Hepatocyte (in vitro differentiated cells): ENCODE measurements around the gene PIGN. TPM values are rescaled to one million over a fixed set of nuclear protein-coding genes. Genes with fewer than 3 reads are reported as not detected.
A peak's percentile ranks its signal among the peaks of the same experiment; 100 is the strongest.

ENCODE experiments used
- DNase-seq: peaks from one replicate; pipeline ENCODE4 v3.0.0-alpha.2; 2016; ENCODE audit warnings: low spot score
- H2AFZ ChIP-seq: fragments of 200-600 bp; sonication (generic); 2 replicates; pipeline ENCODE4 v1.6.0; 2016; ENCODE audit warnings: antibody characterized with exemption, mild to moderate bottlenecking
- H3K27ac ChIP-seq: fragments of 200-600 bp; sonication (generic); 2 replicates; pipeline ENCODE4 v1.5.1; 2016; ENCODE audit warnings: mild to moderate bottlenecking
- H3K27me3 ChIP-seq: fragments of 200-600 bp; sonication (generic); 2 replicates; pipeline ENCODE4 v1.6.1; 2016
- H3K36me3 ChIP-seq: fragments of 200-600 bp; sonication (generic); replicated peaks from 2 replicates; pipeline ENCODE4 v1.5.1; 2016; ENCODE audit warnings: low read depth; ENCODE audit not compliant: insufficient read depth
- H3K4me1 ChIP-seq: fragments of 200-600 bp; sonication (generic); 2 replicates; pipeline ENCODE4 v1.5.1; 2016; ENCODE audit warnings: mild to moderate bottlenecking, moderate library complexity; ENCODE audit not compliant: insufficient read depth
- H3K4me2 ChIP-seq: fragments of 200-600 bp; sonication (generic); 2 replicates; pipeline ENCODE4 v1.6.0; 2016
- H3K4me3 ChIP-seq: fragments of 200-600 bp; sonication (generic); 2 replicates; pipeline ENCODE4 v1.5.1; 2016; ENCODE audit warnings: mild to moderate bottlenecking
- H3K79me2 ChIP-seq: fragments of 200-600 bp; sonication (generic); 2 replicates; pipeline ENCODE4 v1.6.0; 2017; ENCODE audit warnings: mild to moderate bottlenecking
- H3K9me2 ChIP-seq: fragments of 200-600 bp; sonication (generic); replicated peaks from 2 replicates; pipeline ENCODE4 v1.6.0; 2017; ENCODE audit warnings: mild to moderate bottlenecking; ENCODE audit not compliant: insufficient read depth
- H3K9me3 ChIP-seq: fragments of 200-600 bp; sonication (generic); 2 replicates; pipeline ENCODE4 v1.5.1; 2016; ENCODE audit warnings: low read depth, mild to moderate bottlenecking
- H4K20me1 ChIP-seq: fragments of 200-600 bp; sonication (generic); 2 replicates; pipeline ENCODE4 v1.6.0; 2016; ENCODE audit warnings: mild to moderate bottlenecking; ENCODE audit not compliant: insufficient read depth, poor library complexity, severe bottlenecking
- EZH2 ChIP-seq: fragments of 200-600 bp; sonication (generic); IDR thresholded peaks from 2 replicates; pipeline ENCODE4 v1.6.1; 2016; ENCODE audit warnings: antibody characterized with exemption, mild to moderate bottlenecking, borderline replicate concordance
- EZH2phosphoT487 ChIP-seq: fragments of 200-600 bp; sonication (generic); IDR thresholded peaks from one replicate; pipeline ENCODE4 v1.6.1; 2018; ENCODE audit warnings: antibody characterized with exemption, mild to moderate bottlenecking, low read depth, moderate library complexity; ENCODE audit not compliant: unreplicated experiment, severe bottlenecking
- WGBS: methylation state at CpG from one replicate; pipeline ENCODE4 v1.1.6; 2016; ENCODE audit warnings: low lambda C conversion rate; ENCODE audit errors: missing lambda C conversion rate; 5-methylcytosine and 5-hydroxymethylcytosine counted together
- polyA plus RNA-seq: library from polyadenylated mRNA; unstranded; fragments of >200 nt; fragmentation: Nextera tagmentation; extraction: Ambion mirVana; gene quantifications from 2 replicates; pipeline ENCODE4 v1.2.1, GENCODE V29; 2016
- total RNA-seq: library from RNA; depleted of rRNA; stranded (reverse); fragments of >200 nt; gene quantifications from 2 replicates; pipeline ENCODE4 v1.2.3, GENCODE V29; 2014
- TF ChIP-seq, protein P1 (sequence below): fragments of 200-600 bp; sonication (generic); IDR thresholded peaks from 2 replicates; pipeline ENCODE4 v1.5.1; 2016; ENCODE audit warnings: antibody characterized with exemption, mild to moderate bottlenecking; ENCODE audit not compliant: poor library complexity

Gene PIGN
- total and polyA plus RNA-seq, 2 experiments from 2014 or later = 18.9 to 42.9 TPM

DNA sequence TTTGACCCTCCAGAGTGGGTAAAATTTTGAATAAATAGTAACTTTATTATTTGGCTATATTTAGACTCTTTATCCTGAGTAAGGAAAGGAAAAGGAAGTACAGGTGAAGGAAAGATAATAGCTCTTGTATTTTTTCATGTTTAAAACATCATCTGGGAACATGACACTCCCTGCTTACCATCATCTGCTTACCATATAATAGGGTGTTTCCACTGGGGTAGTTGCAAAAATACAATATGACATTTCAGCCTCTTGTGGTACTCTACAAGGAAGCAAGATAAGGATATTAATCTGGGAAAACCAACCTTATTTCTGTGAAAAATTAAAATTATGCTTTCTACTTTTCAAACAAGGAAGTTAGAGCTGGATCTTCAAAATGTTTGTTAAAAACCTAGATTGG, 10.1 kb upstream of the PIGN start:
- DNase-seq = no peak
- H3K27me3 ChIP-seq = no peaks in the 10 kb centered on the region
- no peaks in the 10 kb centered on the region for H3K36me3 ChIP-seq
- H3K9me2 ChIP-seq = no peaks in the 10 kb centered on the region
- peaks cover 8% of the 10 kb centered on the region for H3K4me1 ChIP-seq
- TF ChIP-seq, protein P1, sequence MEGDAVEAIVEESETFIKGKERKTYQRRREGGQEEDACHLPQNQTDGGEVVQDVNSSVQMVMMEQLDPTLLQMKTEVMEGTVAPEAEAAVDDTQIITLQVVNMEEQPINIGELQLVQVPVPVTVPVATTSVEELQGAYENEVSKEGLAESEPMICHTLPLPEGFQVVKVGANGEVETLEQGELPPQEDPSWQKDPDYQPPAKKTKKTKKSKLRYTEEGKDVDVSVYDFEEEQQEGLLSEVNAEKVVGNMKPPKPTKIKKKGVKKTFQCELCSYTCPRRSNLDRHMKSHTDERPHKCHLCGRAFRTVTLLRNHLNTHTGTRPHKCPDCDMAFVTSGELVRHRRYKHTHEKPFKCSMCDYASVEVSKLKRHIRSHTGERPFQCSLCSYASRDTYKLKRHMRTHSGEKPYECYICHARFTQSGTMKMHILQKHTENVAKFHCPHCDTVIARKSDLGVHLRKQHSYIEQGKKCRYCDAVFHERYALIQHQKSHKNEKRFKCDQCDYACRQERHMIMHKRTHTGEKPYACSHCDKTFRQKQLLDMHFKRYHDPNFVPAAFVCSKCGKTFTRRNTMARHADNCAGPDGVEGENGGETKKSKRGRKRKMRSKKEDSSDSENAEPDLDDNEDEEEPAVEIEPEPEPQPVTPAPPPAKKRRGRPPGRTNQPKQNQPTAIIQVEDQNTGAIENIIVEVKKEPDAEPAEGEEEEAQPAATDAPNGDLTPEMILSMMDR = no peak
- peaks cover 34% of the 10 kb centered on the region for H4K20me1 ChIP-seq
- H3K79me2 ChIP-seq = peaks cover 96% of the 10 kb centered on the region
- no peak overlapping the region for H3K27ac ChIP-seq
- H3K4me3 ChIP-seq = no peak overlapping the region
- no peak overlapping the region for H2AFZ ChIP-seq
- H3K9me3 ChIP-seq = no peaks in the 10 kb centered on the region
- no peak overlapping the region for H3K4me2 ChIP-seq

DNA sequence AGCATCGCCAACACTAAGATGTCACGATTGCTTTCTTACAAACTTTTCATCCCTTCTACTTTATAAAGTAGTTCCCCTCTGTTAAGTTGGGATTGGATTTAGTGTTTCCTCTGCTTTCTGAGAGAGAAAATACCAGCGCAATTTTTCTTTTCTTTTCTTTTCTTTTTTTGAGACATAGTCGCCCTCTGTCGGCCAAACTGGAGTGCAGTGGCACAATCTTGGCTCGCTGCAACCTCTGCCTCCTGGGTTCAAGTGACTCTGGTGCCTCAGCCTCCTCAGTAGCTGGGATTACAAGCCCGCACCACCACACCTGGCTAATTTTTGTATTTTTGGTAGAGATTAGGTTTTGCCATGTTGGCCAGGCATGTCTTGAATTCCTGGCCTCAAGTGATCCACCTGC, 9.2 kb upstream of the PIGN start:
- 86% methylated on average over 7 of the region's 7 CpGs for WGBS
- no peak overlapping the region for H3K4me3 ChIP-seq
- H3K27ac ChIP-seq = no peak overlapping the region
- TF ChIP-seq EZH2phosphoT487 = no peak
- TF ChIP-seq, protein P1 = no peak
- no peak for TF ChIP-seq EZH2
- no peak overlapping the region for H2AFZ ChIP-seq
- no peaks in the 10 kb centered on the region for H3K36me3 ChIP-seq
- H3K27me3 ChIP-seq = no peaks in the 10 kb centered on the region
- H3K9me3 ChIP-seq = no peaks in the 10 kb centered on the region
- no peak for DNase-seq
- peaks cover 98% of the 10 kb centered on the region for H3K79me2 ChIP-seq
- no peaks in the 10 kb centered on the region for H3K9me2 ChIP-seq
- peaks cover 37% of the 10 kb centered on the region for H4K20me1 ChIP-seq
- no peak overlapping the region for H3K4me2 ChIP-seq
- peaks cover 6% of the 10 kb centered on the region for H3K4me1 ChIP-seq

DNA sequence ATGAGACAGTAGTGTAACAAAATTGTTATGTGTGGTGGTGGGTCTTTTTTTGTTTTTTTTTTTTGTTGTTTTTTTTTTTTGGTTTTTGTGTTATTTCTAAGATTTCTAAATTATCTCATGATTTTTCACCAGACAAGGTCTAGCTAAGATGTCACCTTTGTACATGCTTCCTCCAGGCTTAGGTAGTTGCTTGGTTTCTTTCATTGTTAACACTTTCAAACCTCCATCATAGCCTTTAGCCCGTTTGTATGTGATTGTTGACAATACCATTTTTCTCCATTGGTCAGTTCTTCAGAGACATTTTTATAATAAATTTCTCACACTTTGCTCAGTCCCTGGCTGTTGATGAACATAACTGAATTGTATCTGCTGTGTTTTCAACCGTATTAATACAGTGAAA, 2.4 kb upstream of the PIGN start:
- no peak for DNase-seq
- peak overlapping the region; percentile 51 for H3K4me3 ChIP-seq
- no peaks in the 10 kb centered on the region for H3K27me3 ChIP-seq
- H4K20me1 ChIP-seq = peaks cover 32% of the 10 kb centered on the region
- no peaks in the 10 kb centered on the region for H3K36me3 ChIP-seq
- TF ChIP-seq, protein P1 = no peak
- TF ChIP-seq EZH2 (no peak), EZH2phosphoT487 (no peak)
- H2AFZ ChIP-seq = no peak overlapping the region
- no peak overlapping the region for H3K27ac ChIP-seq
- no peaks in the 10 kb centered on the region for H3K9me2 ChIP-seq
- WGBS = 57% methylated on average over 2 of the region's 2 CpGs
- no peaks in the 10 kb centered on the region for H3K9me3 ChIP-seq
- peaks cover 83% of the 10 kb centered on the region for H3K79me2 ChIP-seq
- H3K4me2 ChIP-seq = peak overlapping the region; percentile 93
- peaks cover 19% of the 10 kb centered on the region for H3K4me1 ChIP-seq
